ENCODE measurements around the gene NEK4.

- TF ChIP-seq CTCF (IDR thresholded peaks at IDR 0.05) (no peak), POLR2A (IDR thresholded peaks at IDR 0.05) (no peak)
Observed at GRCh38 chr3:52811452-52812011, 40.8 kb upstream of the NEK4 start.
